ENCODE measurements around the gene ERRFI1.

GRCh38 chr1:8015809-8016165 lies 10.3 kb downstream of the ERRFI1 start:
- TF ChIP-seq EP300 (IDR thresholded peaks at IDR 0.05; ENCODE audit: borderline replicate concordance in 1 of 2, low read depth in 2 of 2, low read length in 2 of 2) (no peak), HDAC2 (IDR thresholded peaks at IDR 0.05; ENCODE audit: borderline replicate concordance in 1 of 2, low read depth in 2 of 2, low read length in 2 of 2) (no peak), POLR2AphosphoS5 (IDR thresholded peaks at IDR 0.05; ENCODE audit: low read depth, low read length) (no peak), CTCF (IDR thresholded peaks at IDR 0.05; ENCODE audit: control extremely low read depth in 1 of 3, insufficient read depth in 1 of 3, low read depth in 1 of 3, low read length in 3 of 3) (no peak), CBX5 (IDR thresholded peaks at IDR 0.05; ENCODE audit: low read depth, low read length) (no peak), RAD21 (IDR thresholded peaks at IDR 0.05 in 1 of 2, conservative IDR thresholded peaks at IDR 0.05 in 1 of 2; ENCODE audit: low read depth in 2 of 2, low read length in 2 of 2) (no peak), NANOG (IDR thresholded peaks at IDR 0.05; ENCODE audit: insufficient read depth, low read depth, low read length, poor library complexity, severe bottlenecking) (no peak)

Measured in H1 (cell line).